Trophoblast cell (in vitro differentiated cells and primary cell): Measurements from ENCODE around the gene SDR42E2. TPM values are rescaled to one million over a fixed set of nuclear protein-coding genes. Genes with fewer than 3 reads are reported as not detected.

Source experiments
- DNase-seq, 2 donors: peaks; one replicate each; pipeline ENCODE4 v3.0.0-alpha.2; 2016
- H2AFZ ChIP-seq: 2 replicates; pipeline ENCODE4 v1.6.1; 2013; ENCODE audit warnings: low read length, moderate library complexity, mild to moderate bottlenecking; ENCODE audit not compliant: insufficient read depth, poor library complexity
- H2AK5ac ChIP-seq: 2 replicates; pipeline ENCODE4 v1.6.1; 2013; ENCODE audit warnings: mild to moderate bottlenecking, low read length
- H2BK120ac ChIP-seq: 2 replicates; pipeline ENCODE4 v1.6.1; 2013; ENCODE audit warnings: low read length, mild to moderate bottlenecking, moderate library complexity; ENCODE audit not compliant: insufficient read depth, poor library complexity
- H2BK12ac ChIP-seq: 2 replicates; pipeline ENCODE4 v1.6.1; 2013; ENCODE audit warnings: mild to moderate bottlenecking, low read length, moderate library complexity
- H2BK5ac ChIP-seq: 2 replicates; pipeline ENCODE4 v1.6.1; 2013; ENCODE audit warnings: low read length, low read depth, moderate library complexity, mild to moderate bottlenecking; ENCODE audit not compliant: poor library complexity
- H3K14ac ChIP-seq: 2 replicates; pipeline ENCODE4 v1.6.1; 2013; ENCODE audit warnings: mild to moderate bottlenecking, low read length
- H3K18ac ChIP-seq: 2 replicates; pipeline ENCODE4 v1.6.1; 2013; ENCODE audit warnings: mild to moderate bottlenecking, low read length
- H3K23ac ChIP-seq: 2 replicates; pipeline ENCODE4 v1.6.1; 2013; ENCODE audit warnings: low read length
- H3K27ac ChIP-seq: 2 replicates; pipeline ENCODE4 v1.5.1; 2013; ENCODE audit warnings: low read depth, mild to moderate bottlenecking, inconsistent platforms, low read length, moderate library complexity
- H3K27me3 ChIP-seq: 2 replicates; pipeline ENCODE4 v1.6.1; 2013; ENCODE audit warnings: inconsistent platforms, mild to moderate bottlenecking, low read length, moderate library complexity; ENCODE audit not compliant: insufficient read depth
- H3K36me3 ChIP-seq, 2 experiments: 1 replicate in 1 of 2; 2 replicates in 1 of 2; pipeline ENCODE4 v1.6.1; 2013; ENCODE audit warnings: low read length in 2 of 2, mild to moderate bottlenecking in 2 of 2, moderate library complexity in 1 of 2; ENCODE audit not compliant: insufficient read depth in 2 of 2, control insufficient read depth in 1 of 2
- H3K4ac ChIP-seq: 2 replicates; pipeline ENCODE4 v1.6.1; 2013; ENCODE audit warnings: low read depth, mild to moderate bottlenecking, low read length, moderate library complexity
- H3K4me1 ChIP-seq, 2 experiments: 1 replicate in 1 of 2; 2 replicates in 1 of 2; pipeline ENCODE4 v1.6.1; 2013; ENCODE audit warnings: low read length in 2 of 2, mild to moderate bottlenecking in 2 of 2, moderate library complexity in 1 of 2; ENCODE audit not compliant: insufficient read depth in 2 of 2, control insufficient read depth in 1 of 2
- H3K4me2 ChIP-seq: 2 replicates; pipeline ENCODE4 v1.6.1; 2013; ENCODE audit warnings: inconsistent platforms, mild to moderate bottlenecking, low read length, moderate library complexity
- H3K4me3 ChIP-seq: 2 replicates; pipeline ENCODE4 v1.5.1; 2013; ENCODE audit warnings: mild to moderate bottlenecking, low read depth, low read length, inconsistent platforms
- H3K79me1 ChIP-seq: one replicate; pipeline ENCODE4 v1.6.1; 2013; ENCODE audit warnings: low read length
- H3K79me2 ChIP-seq: 2 replicates; pipeline ENCODE4 v1.6.1; 2013; ENCODE audit warnings: low read length, mild to moderate bottlenecking; ENCODE audit not compliant: control insufficient read depth, insufficient read depth, poor library complexity
- H3K9ac ChIP-seq: 2 replicates; pipeline ENCODE4 v1.6.1; 2013; ENCODE audit warnings: mild to moderate bottlenecking, low read length
- H3K9me3 ChIP-seq: 2 replicates; pipeline ENCODE4 v1.6.1; 2013; ENCODE audit warnings: low read depth, mild to moderate bottlenecking, control low read depth, inconsistent platforms, low read length; ENCODE audit not compliant: insufficient read depth
- H4K12ac ChIP-seq: 2 replicates; pipeline ENCODE4 v1.6.1; 2013; ENCODE audit warnings: low read depth, mild to moderate bottlenecking, low read length, moderate library complexity
- H4K8ac ChIP-seq: 2 replicates; pipeline ENCODE4 v1.6.1; 2013; ENCODE audit warnings: low read depth, mild to moderate bottlenecking, low read length, moderate library complexity
- H4K91ac ChIP-seq: one replicate; pipeline ENCODE4 v1.6.1; 2013; ENCODE audit warnings: low read depth, mild to moderate bottlenecking, low read length, moderate library complexity
- WGBS: extraction: QIAGEN DNeasy Blood & Tissue Kit; methylation state at CpG from one replicate; pipeline ENCODE4 v1.1.7; 2013; ENCODE audit warnings: missing lambda C conversion rate; ENCODE audit not compliant: insufficient read length, insufficient coverage; ENCODE audit errors: extremely low coverage; 5-methylcytosine and 5-hydroxymethylcytosine counted together
- polyA plus RNA-seq: library from polyadenylated mRNA; stranded (reverse); fragments of 200-250 nt; gene quantifications from 2 replicates; pipeline ENCODE4 v1.2.3, GENCODE V29; 2013

Gene SDR42E2
- 0.04 TPM in 1 of 2 replicates, not detected in the other for polyA plus RNA-seq

- Histone ChIP-seq H3K4me3 (no peak within 1 kb of the TSS), H2AFZ (peak within 1 kb of the TSS; percentile 35), H3K14ac (no peak within 1 kb of the TSS), H3K79me2 (no peaks in the 10 kb centered on the region), H3K9ac (no peak within 1 kb of the TSS), H2BK5ac (no peak within 1 kb of the TSS), H3K4me2 (peak within 1 kb of the TSS; percentile 76), H3K4ac (no peak within 1 kb of the TSS), H4K12ac (no peak within 1 kb of the TSS), H3K79me1 (no peaks in the 10 kb centered on the region), H3K27me3 (peaks cover 3% of the 10 kb centered on the region), H3K23ac (no peak within 1 kb of the TSS), H2BK120ac (no peak within 1 kb of the TSS), H4K91ac (no peak within 1 kb of the TSS), H3K18ac (no peak within 1 kb of the TSS), H3K9me3 (peaks cover 5% of the 10 kb centered on the region), H3K36me3 (no peaks in the 10 kb centered on the region), H2AK5ac (no peak within 1 kb of the TSS), H3K27ac (no peak within 1 kb of the TSS), H4K8ac (no peak within 1 kb of the TSS), H3K4me1 (peaks cover 0 to 3% of the 10 kb centered on the region in 2 experiments), H2BK12ac (no peak within 1 kb of the TSS)
- DNase-seq = peak; percentile 24 to 50
- no CpG with 5 or more reads among the region's 40 CpGs for WGBS
These were observed at the start of gene SDR42E2 for GRCh38 chr16:22161999-22162655. SDR42E2 (plus strand) TSS chr16:22162506; CDS start chr16:22165583, 3,077 bp downstream.

- no peak overlapping the region for H3K4me2 ChIP-seq
- no peak overlapping the region for H3K23ac ChIP-seq
- no peak overlapping the region for H4K91ac ChIP-seq
- H3K79me2 ChIP-seq = no peaks in the 10 kb centered on the region
- no peak overlapping the region for H3K4me3 ChIP-seq
- no peak overlapping the region for H2AK5ac ChIP-seq
- no CpG with 5 or more reads among the region's 2 CpGs for WGBS
- no peak overlapping the region for H2BK120ac ChIP-seq
- DNase-seq = no peak
- no peaks in the 10 kb centered on the region for H3K9me3 ChIP-seq
- no peak overlapping the region for H3K18ac ChIP-seq
- no peak overlapping the region for H3K14ac ChIP-seq
- no peaks in the 10 kb centered on the region for H3K27me3 ChIP-seq
- H2BK12ac ChIP-seq = no peak overlapping the region
- H3K9ac ChIP-seq = no peak overlapping the region
- H4K8ac ChIP-seq = no peak overlapping the region
- H3K4ac ChIP-seq = no peak overlapping the region
- H3K27ac ChIP-seq = no peak overlapping the region
- no peak overlapping the region for H4K12ac ChIP-seq
- no peaks in the 10 kb centered on the region for H3K36me3 ChIP-seq
- no peak overlapping the region for H2AFZ ChIP-seq
- no peaks in the 10 kb centered on the region for H3K79me1 ChIP-seq
- no peaks in the 10 kb centered on the region for H3K4me1 ChIP-seq
- no peak overlapping the region for H2BK5ac ChIP-seq
These were observed 46.1 kb upstream of the SDR42E2 start for GRCh38 chr16:22116095-22116700.

- Histone ChIP-seq H3K4ac (no peak overlapping the region), H3K4me2 (no peak overlapping the region), H4K12ac (no peak overlapping the region), H3K4me1 (no peaks in the 10 kb centered on the region), H3K18ac (no peak overlapping the region), H3K4me3 (no peak overlapping the region), H3K79me1 (no peaks in the 10 kb centered on the region), H2BK12ac (no peak overlapping the region), H3K27ac (no peak overlapping the region), H2BK120ac (no peak overlapping the region), H3K9me3 (no peaks in the 10 kb centered on the region), H3K36me3 (no peaks in the 10 kb centered on the region), H3K14ac (no peak overlapping the region), H3K23ac (no peak overlapping the region), H3K79me2 (no peaks in the 10 kb centered on the region), H2AK5ac (no peak overlapping the region), H3K27me3 (no peaks in the 10 kb centered on the region), H4K91ac (no peak overlapping the region), H2AFZ (no peak overlapping the region), H2BK5ac (no peak overlapping the region), H3K9ac (no peak overlapping the region), H4K8ac (no peak overlapping the region)
- DNase-seq = peak; percentile 80 to 88
- WGBS = no CpG with 5 or more reads among the region's 2 CpGs
These were observed 44.7 kb upstream of the SDR42E2 start for GRCh38 chr16:22117609-22118008.

- Histone ChIP-seq H3K4ac (no peak overlapping the region), H3K27me3 (no peaks in the 10 kb centered on the region), H2BK12ac (no peak overlapping the region), H2AK5ac (no peak overlapping the region), H3K9me3 (no peaks in the 10 kb centered on the region), H3K27ac (no peak overlapping the region), H3K79me1 (no peaks in the 10 kb centered on the region), H3K4me1 (no peaks in the 10 kb centered on the region), H2AFZ (no peak overlapping the region), H3K18ac (no peak overlapping the region), H4K8ac (no peak overlapping the region), H3K14ac (no peak overlapping the region), H2BK5ac (no peak overlapping the region), H3K9ac (no peak overlapping the region), H3K79me2 (no peaks in the 10 kb centered on the region), H4K12ac (no peak overlapping the region), H3K23ac (no peak overlapping the region), H3K36me3 (no peaks in the 10 kb centered on the region), H4K91ac (no peak overlapping the region), H3K4me3 (no peak overlapping the region), H2BK120ac (no peak overlapping the region), H3K4me2 (no peak overlapping the region)
- no CpG with 5 or more reads among the region's 3 CpGs for WGBS
- no peak for DNase-seq
These were observed 41.9 kb upstream of the SDR42E2 start for GRCh38 chr16:22120440-22120839.
